Naive thymus-derived CD4-positive, alpha-beta T cell (primary cell): ENCODE data around the gene PHLPP2. TPM values are rescaled to one million over a fixed set of nuclear protein-coding genes. Genes with fewer than 3 reads are reported as not detected.
A peak's percentile ranks its signal among the peaks of the same experiment; 100 is the strongest.

ENCODE experiments used
- ATAC-seq: fragments of 150-1000 bp; cut with Tn5 transposase; 2 replicates; pipeline ENCODE4 v1.10.0; 2021; ENCODE audit warnings: mild to moderate bottlenecking, moderate library complexity
- CTCF ChIA-PET: fragments of 350-600 bp; sonication (Branson Sonifier 250); formaldehyde crosslinking; loops from one replicate; lab custom pipeline; 2021; ENCODE audit warnings: antibody characterized with exemption; lab: Charles Lee
- POLR2A ChIA-PET: fragments of 350-600 bp; sonication (Branson Sonifier 250); formaldehyde crosslinking; loops from one replicate; lab custom pipeline; 2021; ENCODE audit warnings: antibody characterized with exemption, inconsistent platforms; lab: Charles Lee
- DNase-seq, 9 donors: peaks; one replicate each; pipeline versions ENCODE4 v3.0.0 to v3.0.0-alpha.2; 2020 to 2022; ENCODE audit warnings: mixed read lengths in 1 of 9
- H3K27ac ChIP-seq: one replicate; pipeline ENCODE4 v1.7.0; 2013; ENCODE audit warnings: mild to moderate bottlenecking, low read depth, low read length, moderate library complexity
- H3K27me3 ChIP-seq, 2 donors: one replicate each; pipeline ENCODE4 v1.7.0; 2013; ENCODE audit warnings: low read length in 2 of 2, mild to moderate bottlenecking in 2 of 2, moderate library complexity in 2 of 2; ENCODE audit not compliant: control insufficient read depth in 2 of 2, insufficient read depth in 2 of 2
- H3K36me3 ChIP-seq, 3 experiments: 1 replicate in 2 of 3; 2 replicates in 1 of 3; pipeline ENCODE4 v1.7.0; 2013; ENCODE audit warnings: low read length in 3 of 3, mild to moderate bottlenecking in 3 of 3, moderate library complexity in 1 of 3; ENCODE audit not compliant: insufficient read depth in 3 of 3, control insufficient read depth in 2 of 3
- H3K4me1 ChIP-seq, 2 donors: one replicate each; pipeline ENCODE4 v1.7.0; 2013; ENCODE audit warnings: low read length in 2 of 2, mild to moderate bottlenecking in 2 of 2, moderate library complexity in 1 of 2; ENCODE audit not compliant: control insufficient read depth in 2 of 2, insufficient read depth in 2 of 2
- H3K4me3 ChIP-seq: 2 replicates; pipeline ENCODE4 v1.7.0; 2013; ENCODE audit warnings: mild to moderate bottlenecking, low read length
- H3K9me3 ChIP-seq, 3 experiments: 1 replicate in 2 of 3; 2 replicates in 1 of 3; pipeline ENCODE4 v1.7.0; 2013; ENCODE audit warnings: low read length in 3 of 3; ENCODE audit not compliant: control insufficient read depth in 2 of 3
- H3K27ac Mint-ChIP-seq, 9 donors: one replicate each; pipeline ENCODE4 v1.8.0; 2020 to 2022; ENCODE audit warnings: mixed read lengths in 9 of 9, mild to moderate bottlenecking in 8 of 9, moderate library complexity in 5 of 9, inconsistent platforms in 2 of 9
- H3K27me3 Mint-ChIP-seq, 5 donors: one replicate each; pipeline ENCODE4 v1.8.0; 2021 to 2022; ENCODE audit warnings: mixed read lengths in 5 of 5, mild to moderate bottlenecking in 1 of 5
- H3K36me3 Mint-ChIP-seq, 5 donors: one replicate each; pipeline ENCODE4 v1.8.0; 2020 to 2022; ENCODE audit warnings: mixed read lengths in 5 of 5, mild to moderate bottlenecking in 3 of 5, inconsistent platforms in 1 of 5
- H3K4me1 Mint-ChIP-seq, 7 donors: one replicate each; pipeline ENCODE4 v1.8.0; 2020 to 2022; ENCODE audit warnings: mixed read lengths in 7 of 7, mild to moderate bottlenecking in 3 of 7, inconsistent platforms in 1 of 7
- H3K4me3 Mint-ChIP-seq, 10 donors: one replicate each; pipeline ENCODE4 v1.8.0; 2020 to 2022; ENCODE audit warnings: mild to moderate bottlenecking in 10 of 10, mixed read lengths in 10 of 10, moderate library complexity in 6 of 10, inconsistent platforms in 2 of 10
- H3K9me3 Mint-ChIP-seq, 11 donors: one replicate each; pipeline ENCODE4 v1.8.0; 2020 to 2022; ENCODE audit warnings: mixed read lengths in 11 of 11, mild to moderate bottlenecking in 4 of 11, inconsistent platforms in 1 of 11, moderate library complexity in 1 of 11
- intact Hi-C, 2 donors: fragments of 100-400 bp; cut with micrococcal nuclease; formaldehyde crosslinking; loops; one replicate each; pipeline ENCODE4 v1.15.1; 2023
- polyA plus RNA-seq, 2 donors: library from polyadenylated mRNA; unstranded; fragments of 300-500 nt; fragmentation: Illumina TruSeq; gene quantifications; one replicate each; pipeline ENCODE4 v1.2.3, GENCODE V29; 2021
- total RNA-seq, 6 experiments: library from RNA in 5 of 6; stranded (reverse) in 5 of 6; gene quantifications; 1 replicate in 5 of 6; 2 replicates in 1 of 6; pipeline ENCODE4 v1.2.3 and lab custom pipeline; 2021 to 2026

The PHLPP2 gene
- total and polyA plus RNA-seq, 7 experiments from 2014 or later: 1.5 to 10.6 (median 6.9) TPM

- no peaks in the 10 kb centered on the region for H3K27me3 Mint-ChIP-seq
- H3K36me3 Mint-ChIP-seq: peaks cover 3 to 49% (median 14%) of the 10 kb centered on the region in 5 donors
- H3K9me3 Mint-ChIP-seq: no peaks in the 10 kb centered on the region
- intact Hi-C loops: no loop called here
- no peak for DNase-seq
- ChIA-PET POLR2A (no interaction called here), CTCF (interaction anchor here (0.6 kb wide), 1 partner anchor 36 kb away, joined by 3 read pairs; no protein-coding TSS in a partner anchor)
- Histone ChIP-seq H3K27ac (no peak overlapping the region), H3K27me3 (no peaks in the 10 kb centered on the region), H3K4me1 (no peaks in the 10 kb centered on the region), H3K4me3 (no peak overlapping the region), H3K9me3 (no peaks in the 10 kb centered on the region), H3K36me3 (peaks cover 24 to 79% (median 39%) of the 10 kb centered on the region in 3 experiments)
- no peak overlapping the region for H3K27ac Mint-ChIP-seq
- no peak for ATAC-seq
- H3K4me3 Mint-ChIP-seq: no peak overlapping the region
- H3K4me1 Mint-ChIP-seq: peaks cover 0 to 4% (median 0%) of the 10 kb centered on the region in 7 donors
Measured at GRCh38 chr16:71758293-71758760, 33.8 kb upstream of the PHLPP2 start.

- H3K36me3 ChIP-seq: peaks cover 31 to 63% (median 35%) of the 10 kb centered on the region in 3 experiments
- Mint-ChIP-seq H3K9me3 (no peaks in the 10 kb centered on the region), H3K36me3 (peaks cover 9 to 58% (median 16%) of the 10 kb centered on the region in 5 donors)
Measured at GRCh38 chr16:71754652-71755051, 30.2 kb upstream of the PHLPP2 start.

GRCh38 chr16:71754108-71754507 is 29.6 kb upstream of the PHLPP2 start:
- Mint-ChIP-seq H3K36me3 (peaks cover 9 to 60% (median 18%) of the 10 kb centered on the region in 5 donors), H3K4me3 (no peak overlapping the region), H3K27me3 (no peaks in the 10 kb centered on the region), H3K9me3 (no peaks in the 10 kb centered on the region), H3K27ac (peak overlapping the region in 7 of 9 donors; percentile 34 to 92 (median 51)), H3K4me1 (peaks cover 0 to 4% (median 0%) of the 10 kb centered on the region in 7 donors)
- no peaks in the 10 kb centered on the region for H3K9me3 ChIP-seq
- H3K4me1 ChIP-seq: no peaks in the 10 kb centered on the region
- ChIA-PET CTCF (no interaction called here), POLR2A (no interaction called here)
- intact Hi-C loops: no loop called here
- no peak for ATAC-seq
- peak overlapping the region; percentile 6 for H3K27ac ChIP-seq
- peaks cover 31 to 68% (median 34%) of the 10 kb centered on the region in 3 experiments for H3K36me3 ChIP-seq
- no peak overlapping the region for H3K4me3 ChIP-seq
- H3K27me3 ChIP-seq: no peaks in the 10 kb centered on the region
- no peak for DNase-seq

More at GRCh38 chr16:71754652-71755051, 30.2 kb upstream of the PHLPP2 start:
- H3K4me3 Mint-ChIP-seq: no peak overlapping the region
- Histone ChIP-seq H3K9me3 (no peaks in the 10 kb centered on the region), H3K4me1 (no peaks in the 10 kb centered on the region), H3K27ac (no peak overlapping the region), H3K27me3 (no peaks in the 10 kb centered on the region), H3K4me3 (no peak overlapping the region)
- peaks cover 0 to 4% (median 0%) of the 10 kb centered on the region in 7 donors for H3K4me1 Mint-ChIP-seq
- ChIA-PET POLR2A (no interaction called here), CTCF (interaction anchor here (0.6 to 0.9 kb wide), 2 partner anchors 17 to 207 kb away, joined by 3 read pairs; no protein-coding TSS in a partner anchor)
- no peaks in the 10 kb centered on the region for H3K27me3 Mint-ChIP-seq
- intact Hi-C loops: no loop called here
- H3K27ac Mint-ChIP-seq: peak overlapping the region in 1 of 9 donors; percentile 34
- DNase-seq (no peak), ATAC-seq (no peak)

GRCh38 chr16:71748226-71748625 is 23.7 kb upstream of the PHLPP2 start:
- H3K9me3 Mint-ChIP-seq: no peaks in the 10 kb centered on the region
- peaks cover 10 to 46% (median 18%) of the 10 kb centered on the region in 5 donors for H3K36me3 Mint-ChIP-seq
- ChIA-PET CTCF (interaction anchor here (1.4 kb wide), 1 partner anchor 17 kb away, joined by 5 read pairs; no protein-coding TSS in a partner anchor), POLR2A (interaction anchor here (0.7 kb wide), 1 partner anchor 96 kb away, joined by 3 read pairs; no protein-coding TSS in a partner anchor)
- peaks cover 0 to 6% (median 0%) of the 10 kb centered on the region in 7 donors for H3K4me1 Mint-ChIP-seq
- no peak overlapping the region for H3K4me3 Mint-ChIP-seq
- no peaks in the 10 kb centered on the region for H3K4me1 ChIP-seq
- no peak for ATAC-seq
- H3K36me3 ChIP-seq: peaks cover 18 to 54% (median 20%) of the 10 kb centered on the region in 3 experiments
- intact Hi-C loops: no loop called here
- no peak overlapping the region for H3K4me3 ChIP-seq
- no peaks in the 10 kb centered on the region for H3K27me3 Mint-ChIP-seq
- H3K27ac Mint-ChIP-seq: peak overlapping the region in 2 of 9 donors; percentile 44 to 68
- H3K27ac ChIP-seq: no peak overlapping the region
- no peaks in the 10 kb centered on the region for H3K27me3 ChIP-seq
- H3K9me3 ChIP-seq: no peaks in the 10 kb centered on the region
- DNase-seq: no peak

GRCh38 chr16:71746442-71747046 is 22.0 kb upstream of the PHLPP2 start:
- intact Hi-C loops: loop anchor here (1.0 to 2.0 kb wide), 9 partner anchors 22 to 215 kb away; partner anchors contain the start of gene PHLPP2 (in 1 of the 2)
- peaks cover 9 to 38% (median 19%) of the 10 kb centered on the region in 5 donors for H3K36me3 Mint-ChIP-seq
- peak; percentile 82 for ATAC-seq

GRCh38 chr16:71738855-71739254 is 14.4 kb upstream of the PHLPP2 start:
- Histone ChIP-seq H3K4me3 (no peak overlapping the region), H3K27me3 (no peaks in the 10 kb centered on the region), H3K4me1 (no peaks in the 10 kb centered on the region), H3K9me3 (no peaks in the 10 kb centered on the region), H3K36me3 (peaks cover 29 to 72% (median 32%) of the 10 kb centered on the region in 3 experiments), H3K27ac (no peak overlapping the region)
- Mint-ChIP-seq H3K27ac (no peak overlapping the region), H3K9me3 (no peaks in the 10 kb centered on the region), H3K27me3 (no peaks in the 10 kb centered on the region), H3K36me3 (peaks cover 6 to 38% (median 28%) of the 10 kb centered on the region in 5 donors), H3K4me1 (peaks cover 0 to 2% (median 0%) of the 10 kb centered on the region in 7 donors), H3K4me3 (no peak overlapping the region)
- DNase-seq: no peak
- ChIA-PET POLR2A (interaction anchor here (1.0 kb wide), 1 partner anchor 10 kb away, joined by 4 read pairs; no protein-coding TSS in a partner anchor), CTCF (interaction anchor here (0.6 kb wide), 1 partner anchor 149 kb away, joined by 3 read pairs; no protein-coding TSS in a partner anchor)
- ATAC-seq: no peak
- intact Hi-C loops: no loop called here

More at GRCh38 chr16:71746442-71747046, 22.0 kb upstream of the PHLPP2 start:
- no peak overlapping the region for H3K4me3 Mint-ChIP-seq
- Histone ChIP-seq H3K36me3 (peaks cover 17 to 61% (median 18%) of the 10 kb centered on the region in 3 experiments), H3K4me3 (no peak overlapping the region), H3K4me1 (no peaks in the 10 kb centered on the region), H3K27me3 (no peaks in the 10 kb centered on the region), H3K9me3 (no peaks in the 10 kb centered on the region), H3K27ac (no peak overlapping the region)
- DNase-seq: peak in 7 of 9 donors; percentile 14 to 59 (median 45)
- H3K27me3 Mint-ChIP-seq: no peaks in the 10 kb centered on the region
- H3K27ac Mint-ChIP-seq: peak overlapping the region in 1 of 9 donors; percentile 14
- ChIA-PET POLR2A (no interaction called here), CTCF (no interaction called here)
- H3K4me1 Mint-ChIP-seq: peaks cover 0 to 5% (median 0%) of the 10 kb centered on the region in 7 donors
- H3K9me3 Mint-ChIP-seq: no peaks in the 10 kb centered on the region
